H1 (cell line): ENCODE data around the gene MICALL2. TPM values are rescaled to one million over a fixed set of nuclear protein-coding genes. Genes with fewer than 3 reads are reported as not detected.

Experiments used
- CTCF ChIA-PET: fragments of 300-600 bp; sonication (Branson Sonifier 250); formaldehyde crosslinking; loops from one replicate; lab custom pipeline; 2021; ENCODE audit not compliant: partially characterized antibody; lab: Charles Lee
- POLR2A ChIA-PET: fragments of 300-600 bp; sonication (Branson Sonifier 250); formaldehyde crosslinking; loops from one replicate; lab custom pipeline; 2021; ENCODE audit warnings: inconsistent platforms; ENCODE audit not compliant: partially characterized antibody; lab: Charles Lee
- DNase-seq, 2 experiments: peaks; one replicate each; pipeline versions ENCODE4 v3.0.0 to v3.0.0-alpha.2; 2010 to 2022; ENCODE audit warnings: low spot score in 2 of 2, low read depth in 1 of 2, mixed read lengths in 1 of 2
- FAIRE-seq: peaks from 2 replicates; lab custom pipeline; 2011; peaks lifted over from hg19 to GRCh38; lab: Jason Lieb, UNC
- H2AFZ ChIP-seq: 2 replicates; pipeline ENCODE4 v1.8.1; 2012; ENCODE audit warnings: low read length, inconsistent platforms
- H2AK5ac ChIP-seq: 2 replicates; pipeline ENCODE4 v1.6.1; 2013; ENCODE audit warnings: low read depth, low read length
- H2BK120ac ChIP-seq: replicated peaks from 2 replicates; pipeline ENCODE3; 2013; ENCODE audit warnings: low read depth, low read length, inconsistent platforms
- H2BK12ac ChIP-seq: 2 replicates; pipeline ENCODE4 v1.6.1; 2013; ENCODE audit warnings: low read depth, low read length
- H2BK15ac ChIP-seq: 2 replicates; pipeline ENCODE4 v1.6.1; 2013; ENCODE audit warnings: low read length
- H2BK20ac ChIP-seq: 2 replicates; pipeline ENCODE4 v1.6.1; 2013; ENCODE audit warnings: low read length
- H2BK5ac ChIP-seq: 2 replicates; pipeline ENCODE4 v1.6.1; 2013; ENCODE audit warnings: low read depth, low read length
- H3K14ac ChIP-seq: 2 replicates; pipeline ENCODE4 v1.6.1; 2013; ENCODE audit warnings: inconsistent platforms; ENCODE audit not compliant: insufficient read length
- H3K18ac ChIP-seq: 2 replicates; pipeline ENCODE4 v1.6.1; 2013; ENCODE audit warnings: low read length; ENCODE audit errors: extremely low read depth
- H3K23ac ChIP-seq: 2 replicates; pipeline ENCODE4 v1.6.1; 2013; ENCODE audit warnings: inconsistent platforms; ENCODE audit not compliant: insufficient read length
- H3K23me2 ChIP-seq: 2 replicates; pipeline ENCODE4 v1.6.1; 2013; ENCODE audit warnings: low read depth, low read length
- H3K27ac ChIP-seq: 2 replicates; pipeline ENCODE4 v1.6.1; 2011; ENCODE audit warnings: low read depth, low read length, inconsistent platforms
- H3K27me3 ChIP-seq, 4 experiments: replicated peaks in 1 of 4; 1 replicate in 1 of 4; 2 replicates in 3 of 4; pipeline versions ENCODE4 v1.6.1 to v1.8.1; 2011 to 2013; ENCODE audit warnings: low read length in 3 of 4, mild to moderate bottlenecking in 3 of 4, inconsistent platforms in 2 of 4, mixed read lengths in 2 of 4, moderate library complexity in 1 of 4; ENCODE audit not compliant: control insufficient read depth in 3 of 4, insufficient read depth in 3 of 4; ENCODE audit errors: extremely low read depth in 1 of 4
- H3K36me3 ChIP-seq, 4 experiments: 2 replicates each; pipeline versions ENCODE4 v1.6.1 to v1.8.1; 2011 to 2013; ENCODE audit warnings: mild to moderate bottlenecking in 4 of 4, low read length in 3 of 4, moderate library complexity in 2 of 4, control low read depth in 1 of 4, inconsistent platforms in 1 of 4; ENCODE audit not compliant: insufficient read depth in 4 of 4, control insufficient read depth in 2 of 4
- H3K4ac ChIP-seq: replicated peaks from 2 replicates; pipeline ENCODE3; 2013; ENCODE audit warnings: low read length, low read depth, mixed read lengths, inconsistent platforms; ENCODE audit not compliant: insufficient read length
- H3K4me1 ChIP-seq, 4 experiments: replicated peaks in 1 of 4; 1 replicate in 1 of 4; 2 replicates in 3 of 4; pipeline versions ENCODE4 v1.6.1 to v1.8.1; 2011 to 2013; ENCODE audit warnings: low read length in 3 of 4, inconsistent platforms in 2 of 4, mixed read lengths in 1 of 4; ENCODE audit not compliant: insufficient read depth in 4 of 4, control insufficient read depth in 3 of 4
- H3K4me2 ChIP-seq, 2 experiments: 2 replicates each; pipeline versions ENCODE4 v1.6.1 to v1.8.1; 2011 to 2013; ENCODE audit warnings: low read depth in 2 of 2, low read length in 2 of 2, control low read depth in 1 of 2, inconsistent platforms in 1 of 2, mild to moderate bottlenecking in 1 of 2; ENCODE audit not compliant: insufficient read depth in 1 of 2
- H3K4me3 ChIP-seq, 4 experiments: fragments of 200-600, 300-600 bp in 1 of 4; sonication (generic), shearing (Covaris generic), sonication (Bioruptor Twin) in 1 of 4; 2 replicates each; pipeline versions ENCODE4 v1.5.1 to v1.8.1; 2011 to 2016; ENCODE audit warnings: low read length in 4 of 4, low read depth in 3 of 4, control low read depth in 2 of 4, inconsistent platforms in 2 of 4, mild to moderate bottlenecking in 2 of 4, mixed read lengths in 1 of 4, moderate library complexity in 1 of 4; ENCODE audit not compliant: insufficient read depth in 2 of 4; ENCODE audit errors: extremely low read depth in 1 of 4
- H3K56ac ChIP-seq: replicated peaks from 2 replicates; pipeline ENCODE3; 2013; ENCODE audit warnings: low read depth, mild to moderate bottlenecking, mixed read lengths, low read length, inconsistent platforms; ENCODE audit not compliant: insufficient read length
- H3K79me1 ChIP-seq: 2 replicates; pipeline ENCODE4 v1.6.1; 2013; ENCODE audit warnings: low read depth, low read length, control low read depth
- H3K79me2 ChIP-seq, 2 experiments: 2 replicates each; pipeline versions ENCODE4 v1.6.1 to v1.8.1; 2012 to 2013; ENCODE audit warnings: low read length in 2 of 2, mild to moderate bottlenecking in 2 of 2, inconsistent platforms in 1 of 2; ENCODE audit not compliant: insufficient read depth in 2 of 2, control insufficient read depth in 1 of 2
- H3K9ac ChIP-seq, 4 experiments: replicated peaks in 1 of 4; 1 replicate in 1 of 4; 2 replicates in 3 of 4; pipeline versions ENCODE4 v1.6.1 to v1.8.1; 2011 to 2013; ENCODE audit warnings: low read depth in 3 of 4, low read length in 3 of 4, control low read depth in 2 of 4, mild to moderate bottlenecking in 2 of 4, moderate library complexity in 2 of 4, inconsistent platforms in 1 of 4; ENCODE audit errors: extremely low read depth in 1 of 4
- H3K9me3 ChIP-seq, 2 experiments: 2 replicates each; pipeline versions ENCODE4 v1.6.1 to v1.8.1; 2012 to 2013; ENCODE audit warnings: mild to moderate bottlenecking in 2 of 2, moderate library complexity in 2 of 2, control low read depth in 1 of 2, inconsistent platforms in 1 of 2, low read depth in 1 of 2, low read length in 1 of 2, mixed read lengths in 1 of 2; ENCODE audit not compliant: insufficient read depth in 2 of 2
- H4K20me1 ChIP-seq, 2 experiments: replicated peaks in 1 of 2; 2 replicates each; pipeline versions ENCODE3 to v1.8.1; 2011 to 2013; ENCODE audit warnings: inconsistent platforms in 2 of 2, low read length in 2 of 2, mild to moderate bottlenecking in 1 of 2; ENCODE audit not compliant: insufficient read depth in 2 of 2, control insufficient read depth in 1 of 2
- H4K5ac ChIP-seq: 2 replicates; pipeline ENCODE4 v1.6.1; 2013; ENCODE audit warnings: low read length, low read depth, mixed read lengths, inconsistent platforms; ENCODE audit not compliant: insufficient read length
- H4K8ac ChIP-seq: 2 replicates; pipeline ENCODE4 v1.8.0; 2013; ENCODE audit warnings: mild to moderate bottlenecking, moderate library complexity, low read length, inconsistent platforms; ENCODE audit not compliant: insufficient read depth; ENCODE audit errors: extremely low read depth
- H4K91ac ChIP-seq: replicated peaks from 2 replicates; pipeline ENCODE3; 2013; ENCODE audit warnings: low read length, mixed read lengths, inconsistent platforms; ENCODE audit not compliant: insufficient read length
- JUN ChIP-seq: IDR thresholded peaks from 2 replicates; pipeline ENCODE4 v1.6.1; 2011; ENCODE audit warnings: low read depth, mild to moderate bottlenecking, improper control_type of control experiment, low read length
- RBBP5 ChIP-seq: IDR thresholded peaks from 2 replicates; pipeline ENCODE4 v1.7.1; 2012; ENCODE audit warnings: low read depth, mild to moderate bottlenecking, inconsistent platforms, low read length, moderate library complexity, borderline replicate concordance
- SIRT6 ChIP-seq: IDR thresholded peaks from one replicate; pipeline ENCODE4 v1.7.1; 2012; ENCODE audit warnings: low read length, inconsistent platforms
- WGBS, 2 experiments: shearing (Covaris generic) in 1 of 2; methylation state at CpG; one replicate each; pipeline versions ENCODE4 v1.1.6 to v1.1.7; 2013 to 2015; ENCODE audit warnings: low lambda C conversion rate in 2 of 2, mixed read lengths in 2 of 2, inconsistent platforms in 1 of 2, low coverage in 1 of 2, missing lambda C conversion rate in 1 of 2; ENCODE audit not compliant: insufficient replicate concordance in 2 of 2, insufficient coverage in 1 of 2, insufficient read length in 1 of 2; ENCODE audit errors: extremely low coverage in 1 of 2, missing lambda C conversion rate in 1 of 2; 5-methylcytosine and 5-hydroxymethylcytosine counted together
- polyA plus RNA-seq, 7 experiments: library from polyadenylated mRNA; depleted of rRNA in 3 of 7; stranded (reverse) in 5 of 7; unstranded in 2 of 7; fragments of >200 nt in 5 of 7; fragments of 200-250 nt in 2 of 7; gene quantifications; 1 replicate in 5 of 7; 2 replicates in 1 of 7; 4 replicates in 1 of 7; pipeline versions ENCODE4 v1.2.1 to v1.2.3, GENCODE V29; 2011 to 2013; ENCODE audit warnings: missing spikeins in 2 of 7, mixed read lengths in 2 of 7
- total RNA-seq: library from RNA; stranded (reverse); fragmentation: NEBNext Ultra II Directional; extraction: Animal tissue kit (Norgen Biotek cat#: 25700); gene quantifications from 2 replicates; pipeline ENCODE4 v1.2.1, GENCODE V29; 2021

Gene MICALL2
- total and polyA plus RNA-seq, 2 of the 8 experiments (the other 6 are each of a cell fraction or from before 2014, with no cell fraction given) = 5.3 to 8.5 TPM

GRCh38 chr7:1444214-1444924 is 14.9 kb downstream of the MICALL2 start:
- ChIA-PET CTCF (interaction anchor here (0.6 to 1.0 kb wide), 3 partner anchors 11 to 61 kb away, joined by 3 read pairs; no protein-coding TSS in a partner anchor), POLR2A (interaction anchor here (0.9 to 1.0 kb wide), 2 partner anchors 10 to 13 kb away, joined by 3 to 4 read pairs; no protein-coding TSS in a partner anchor)
- Histone ChIP-seq H2BK20ac (no peak overlapping the region), H2BK15ac (no peak overlapping the region), H3K14ac (no peak overlapping the region), H2BK5ac (no peak overlapping the region), H3K79me1 (no peaks in the 10 kb centered on the region), H4K5ac (no peak overlapping the region), H3K79me2 (peaks cover 0 to under 1% of the 10 kb centered on the region in 2 experiments; a peak in 1 of 4 replicates), H2BK12ac (no peak overlapping the region), H3K4me2 (no peak overlapping the region), H3K4ac (no peak overlapping the region), H4K8ac (no peak overlapping the region), H4K20me1 (peaks cover 0 to 3% of the 10 kb centered on the region in 2 experiments), H3K56ac (no peak overlapping the region), H3K9me3 (peaks cover 0 to 1% of the 10 kb centered on the region in 2 experiments; a peak in 1 of 4 replicates), H3K18ac (no peak overlapping the region), H3K9ac (no peak overlapping the region), H3K27me3 (no peaks in the 10 kb centered on the region), H3K4me1 (no peaks in the 10 kb centered on the region; a peak in 1 of 7 replicates), H3K4me3 (no peak overlapping the region), H3K27ac (no peak overlapping the region), H3K36me3 (no peaks in the 10 kb centered on the region), H3K23me2 (no peaks in the 10 kb centered on the region), H2AFZ (no peak overlapping the region), H2AK5ac (no peak overlapping the region), H3K23ac (no peak overlapping the region), H2BK120ac (no peak overlapping the region), H4K91ac (no peak overlapping the region)
- DNase-seq = no peak
- WGBS, 2 experiments = 91% methylated on average over 36 of the region's 45 CpGs; no CpG with 5 or more reads in 1 of the 2 experiments
- no peak for FAIRE-seq
- TF ChIP-seq JUN = no peak
- TF ChIP-seq RBBP5 = no peak
- no peak for TF ChIP-seq SIRT6
